GM21737 (cell line): ENCODE data around the gene CHI3L2.
"Not testable (repeated sequence)": the region's sequence is repeated elsewhere in the genome, so short reads cannot be mapped to it uniquely, and the experiment has no call there.

Source experiments
- ATAC-seq: cut with Tn5 transposase; IDR thresholded peaks from one replicate; pipeline ENCODE4 v1.9.1; 2021; ENCODE audit warnings: mild to moderate bottlenecking, moderate library complexity; ENCODE audit not compliant: unreplicated experiment

Gene CHI3L2

GRCh38 chr1:111201275-111202090, 26.0 kb upstream of the CHI3L2 start:
- ATAC-seq: no peak

- no peak for ATAC-seq
Measured at GRCh38 chr1:111202366-111202706, 25.2 kb upstream of the CHI3L2 start.

- no peak for ATAC-seq
Measured at GRCh38 chr1:111202707-111203623, 24.5 kb upstream of the CHI3L2 start.

GRCh38 chr1:111203681-111204200, 23.8 kb upstream of the CHI3L2 start:
- ATAC-seq: peak; percentile 51

GRCh38 chr1:111204201-111204982, 23.1 kb upstream of the CHI3L2 start:
- ATAC-seq: peak; percentile 53

- ATAC-seq: no peak
Measured at GRCh38 chr1:111204983-111205713, 22.4 kb upstream of the CHI3L2 start.

- no peak for ATAC-seq
Measured at GRCh38 chr1:111205714-111206050, 21.8 kb upstream of the CHI3L2 start.

GRCh38 chr1:111208921-111209320, 18.6 kb upstream of the CHI3L2 start:
- no peak for ATAC-seq

- no peak for ATAC-seq
Measured at GRCh38 chr1:111209622-111210021, 17.9 kb upstream of the CHI3L2 start.

- no peak for ATAC-seq
Measured at GRCh38 chr1:111211921-111212320, 15.6 kb upstream of the CHI3L2 start.

- no peak for ATAC-seq
Measured at GRCh38 chr1:111212634-111213335, 14.7 kb upstream of the CHI3L2 start.

- no peak for ATAC-seq
Measured at GRCh38 chr1:111213412-111213811, 14.1 kb upstream of the CHI3L2 start.

GRCh38 chr1:111214074-111214801, 13.3 kb upstream of the CHI3L2 start:
- no peak for ATAC-seq

GRCh38 chr1:111214884-111215283, 12.6 kb upstream of the CHI3L2 start:
- no peak for ATAC-seq

- ATAC-seq: not testable (repeated sequence)
Measured at GRCh38 chr1:111215285-111215684, 12.2 kb upstream of the CHI3L2 start.

- no peak for ATAC-seq
Measured at GRCh38 chr1:111216751-111217150, 10.8 kb upstream of the CHI3L2 start.

- no peak for ATAC-seq
Measured at GRCh38 chr1:111217183-111217910, 10.2 kb upstream of the CHI3L2 start.
